ENCODE data around the gene INPP5F. TPM values are rescaled to one million over a fixed set of nuclear protein-coding genes. Genes with fewer than 3 reads are reported as not detected.

INPP5F gene
- total and polyA plus RNA-seq, 2 experiments from 2014 or later, result 41.4 to 86.0 TPM

GRCh38 chr10:119702583-119702982, 23.3 kb upstream of the INPP5F start:
- no peaks in the 10 kb centered on the region for H3K79me2 ChIP-seq (replicated peaks; ENCODE audit: insufficient read depth)
- no peaks in the 10 kb centered on the region for H3F3A ChIP-seq (replicated peaks; ENCODE audit: low read depth)
- H3K4me2 ChIP-seq, result no peak overlapping the region
- peaks cover 20% of the 10 kb centered on the region for H3K9me3 Mint-ChIP-seq
- H3K27ac ChIP-seq (ENCODE audit: low read depth), result no peak overlapping the region
- TF ChIP-seq NANOG (IDR thresholded peaks at IDR 0.05; ENCODE audit: borderline replicate concordance) (no peak), ZNF331 (CRISPR knock-in tag; IDR thresholded peaks at IDR 0.05; ENCODE audit: low read depth) (no peak), ZNF462 (CRISPR knock-in tag; IDR thresholded peaks at IDR 0.05) (no peak), ZNF114 (CRISPR knock-in tag; IDR thresholded peaks at IDR 0.05) (no peak), CTCF (conservative IDR thresholded peaks at IDR 0.05; ENCODE audit: low read depth in 2 of 2) (no peak), JUNB (IDR thresholded peaks at IDR 0.05; ENCODE audit: unreplicated experiment) (no peak), ETS1 (IDR thresholded peaks at IDR 0.05) (no peak), EZH2 (IDR thresholded peaks at IDR 0.05; ENCODE audit: low read depth, unreplicated experiment) (no peak), STAT1 (IDR thresholded peaks at IDR 0.05; ENCODE audit: unreplicated experiment) (no peak), POLR2AphosphoS5 (IDR thresholded peaks at IDR 0.05; ENCODE audit: low read depth) (no peak), CREB1 (CRISPR knock-in tag; IDR thresholded peaks at IDR 0.05; ENCODE audit: low read depth) (no peak), EZH2phosphoT487 (IDR thresholded peaks at IDR 0.05; ENCODE audit: unreplicated experiment) (no peak)
- 0 out of 2 replicates have a peak, but pooled peaks cover 7% of the 10 kb centered on the region for H3K9me2 ChIP-seq (ENCODE audit: insufficient read depth)
- H2AFZ ChIP-seq, result peak overlapping the region; percentile 70; the same call in 1 of the 2 replicates
- peaks cover 10% of the 10 kb centered on the region for H3K36me3 Mint-ChIP-seq (ENCODE audit: low read depth)
- H4K20me1 ChIP-seq (replicated peaks; ENCODE audit: insufficient read depth), result no peaks in the 10 kb centered on the region
- peaks cover 17% of the 10 kb centered on the region for H3K4me1 Mint-ChIP-seq
- peaks cover 9% of the 10 kb centered on the region for H3K4me1 ChIP-seq (ENCODE audit: insufficient read depth)
- no peak overlapping the region for H3K4me3 Mint-ChIP-seq
- ATAC-seq, result no peak
- H3K27me3 ChIP-seq (ENCODE audit: insufficient read depth), result no peaks in the 10 kb centered on the region
- H3K4me3 ChIP-seq, result no peak overlapping the region
- H3K27ac Mint-ChIP-seq, result no peak overlapping the region
- peaks cover 5% of the 10 kb centered on the region for H3K27me3 Mint-ChIP-seq (ENCODE audit: insufficient read depth, low read depth, poor library complexity)
- no peak for DNase-seq (ENCODE audit: low spot score)
- H3K36me3 ChIP-seq (ENCODE audit: insufficient read depth), result no peaks in the 10 kb centered on the region; the same call in 1 of the 2 replicates
